ENCODE results near the gene SSC5D. TPM values are rescaled to one million over a fixed set of nuclear protein-coding genes. Genes with fewer than 3 reads are reported as not detected.

SSC5D gene
- total RNA-seq, 1 experiment from 2014 or later, result 3.2 TPM

DNA sequence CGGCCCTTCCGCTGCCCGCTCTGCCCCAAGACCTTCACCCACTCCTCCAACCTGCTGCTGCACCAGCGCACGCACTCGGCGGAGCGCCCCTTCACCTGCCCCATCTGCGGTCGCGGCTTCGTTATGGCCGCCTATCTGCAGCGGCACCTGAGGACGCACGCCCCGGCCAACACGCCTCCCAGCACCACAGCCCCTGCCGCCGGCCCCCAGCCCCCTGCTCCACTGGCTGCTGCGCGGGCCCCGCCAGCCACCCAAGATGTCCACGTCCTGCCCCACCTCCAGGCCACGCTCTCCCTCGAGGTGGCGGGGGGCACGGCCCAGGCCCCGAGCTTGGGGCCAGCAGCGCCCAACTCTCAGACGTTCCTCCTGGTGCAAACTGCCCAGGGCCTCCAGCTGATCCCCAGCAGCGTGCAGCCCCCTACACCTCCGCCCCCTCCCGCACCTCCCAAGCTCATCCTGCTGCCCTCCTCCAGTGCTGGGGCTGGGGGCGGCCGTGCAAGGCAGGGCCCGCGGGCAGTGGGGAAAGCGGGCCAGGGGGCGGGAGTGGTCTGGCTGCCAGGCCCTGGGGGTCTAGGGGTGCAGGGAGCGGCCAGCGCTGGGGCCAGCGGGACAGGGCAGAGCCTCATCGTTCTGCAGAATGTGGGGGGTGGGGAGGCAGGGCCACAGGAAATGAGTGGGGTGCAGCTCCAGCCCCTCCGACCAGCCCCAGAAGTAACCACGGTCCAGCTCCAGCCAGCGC is 5.1 kb upstream of the SSC5D start:
- Histone ChIP-seq H2BK5ac (ENCODE audit: insufficient read length, low read length) (no peak overlapping the region), H2BK15ac (ENCODE audit: low read depth, low read length) (no peak overlapping the region), H3K27me3 (ENCODE audit: insufficient read depth, low read length) (no peaks in the 10 kb centered on the region), H3K4ac (ENCODE audit: low read depth, low read length) (no peak overlapping the region), H3K56ac (ENCODE audit: insufficient read length, low read depth, low read length) (no peak overlapping the region), H3K9ac (ENCODE audit: extremely low read depth, insufficient read length, low read length) (no peak overlapping the region), H3T11ph (ENCODE audit: low read length) (no peak overlapping the region), H3K4me2 (ENCODE audit: insufficient read depth, insufficient read length, low read length) (no peak overlapping the region), H2BK12ac (ENCODE audit: insufficient read length, low read depth, low read length) (no peak overlapping the region), H4K20me1 (ENCODE audit: control insufficient read depth, insufficient read depth, insufficient read length) (no peaks in the 10 kb centered on the region), H4K8ac (replicated peaks; ENCODE audit: insufficient read length, low read depth, low read length) (no peak overlapping the region), H3K27ac (ENCODE audit: insufficient read length, low read depth, low read length) (no peak overlapping the region), H3K4me1 (ENCODE audit: insufficient read depth, low read length) (peaks cover 3% of the 10 kb centered on the region), H3K9me3 (ENCODE audit: control insufficient read depth, low read depth, low read length) (no peaks in the 10 kb centered on the region), H2BK20ac (ENCODE audit: low read depth, low read length, poor library complexity, severe bottlenecking) (no peak overlapping the region), H4K5ac (ENCODE audit: insufficient read length, low read depth, low read length) (no peak overlapping the region), H2BK120ac (ENCODE audit: low read depth, low read length, poor library complexity, severe bottlenecking) (no peak overlapping the region), H3K14ac (ENCODE audit: insufficient read depth, low read length) (no peak overlapping the region), H2AK5ac (ENCODE audit: insufficient read length, low read length) (no peak overlapping the region), H3K23me2 (ENCODE audit: insufficient read length, low read depth, low read length, poor library complexity, severe bottlenecking) (peaks cover 4% of the 10 kb centered on the region), H3K18ac (ENCODE audit: insufficient read length, low read depth, low read length) (no peak overlapping the region), H3K79me2 (ENCODE audit: insufficient read depth, low read length) (no peaks in the 10 kb centered on the region), H3K79me1 (ENCODE audit: insufficient read depth, low read depth, low read length, poor library complexity, severe bottlenecking) (no peaks in the 10 kb centered on the region), H4K91ac (ENCODE audit: insufficient read length, low read depth, low read length) (no peak overlapping the region), H2AFZ (ENCODE audit: low read length) (no peak overlapping the region), H3K23ac (ENCODE audit: insufficient read length, low read depth, low read length) (no peak overlapping the region)
- DNase-seq, result no peak
- TF ChIP-seq, protein P1, sequence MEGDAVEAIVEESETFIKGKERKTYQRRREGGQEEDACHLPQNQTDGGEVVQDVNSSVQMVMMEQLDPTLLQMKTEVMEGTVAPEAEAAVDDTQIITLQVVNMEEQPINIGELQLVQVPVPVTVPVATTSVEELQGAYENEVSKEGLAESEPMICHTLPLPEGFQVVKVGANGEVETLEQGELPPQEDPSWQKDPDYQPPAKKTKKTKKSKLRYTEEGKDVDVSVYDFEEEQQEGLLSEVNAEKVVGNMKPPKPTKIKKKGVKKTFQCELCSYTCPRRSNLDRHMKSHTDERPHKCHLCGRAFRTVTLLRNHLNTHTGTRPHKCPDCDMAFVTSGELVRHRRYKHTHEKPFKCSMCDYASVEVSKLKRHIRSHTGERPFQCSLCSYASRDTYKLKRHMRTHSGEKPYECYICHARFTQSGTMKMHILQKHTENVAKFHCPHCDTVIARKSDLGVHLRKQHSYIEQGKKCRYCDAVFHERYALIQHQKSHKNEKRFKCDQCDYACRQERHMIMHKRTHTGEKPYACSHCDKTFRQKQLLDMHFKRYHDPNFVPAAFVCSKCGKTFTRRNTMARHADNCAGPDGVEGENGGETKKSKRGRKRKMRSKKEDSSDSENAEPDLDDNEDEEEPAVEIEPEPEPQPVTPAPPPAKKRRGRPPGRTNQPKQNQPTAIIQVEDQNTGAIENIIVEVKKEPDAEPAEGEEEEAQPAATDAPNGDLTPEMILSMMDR (conservative IDR thresholded peaks at IDR 0.05), result no peak
- no peak overlapping the region for H3K27ac Mint-ChIP-seq
- no peaks in the 10 kb centered on the region for H3K9me3 Mint-ChIP-seq
- no peaks in the 10 kb centered on the region; the same call in 1 of the 2 replicates for H3K27me3 Mint-ChIP-seq (ENCODE audit: low read depth)
- peaks cover 2 to 19% (median 8%) of the 10 kb centered on the region in 3 experiments; a peak in 5 of 7 replicates for H3K36me3 Mint-ChIP-seq (ENCODE audit: insufficient read depth in 1 of 3, low read depth in 3 of 3)
- H3K4me1 Mint-ChIP-seq, result peaks cover 15 to 42% of the 10 kb centered on the region in 2 experiments
- no CpG with 5 or more reads among the region's 47 CpGs for WGBS (ENCODE audit: extremely low coverage, insufficient read length, low lambda C conversion rate)
- H3K4me3 Mint-ChIP-seq, result no peak overlapping the region; a peak in 1 of 5 replicates

Measured in H9 (cell line).